Measurements from ENCODE around the gene TTC28.
A peak's percentile ranks its signal among the peaks of the same experiment; 100 is the strongest.

TTC28 gene

GRCh38 chr22:28002181-28002700 lies 677.4 kb downstream of the TTC28 start:
- H3K27me3 Mint-ChIP-seq = no peaks in the 10 kb centered on the region

GRCh38 chr22:28001171-28001835 lies 678.3 kb downstream of the TTC28 start:
- H3K36me3 Mint-ChIP-seq (ENCODE audit: low read depth) = no peaks in the 10 kb centered on the region
- H3K4me1 Mint-ChIP-seq = no peaks in the 10 kb centered on the region
- no peak overlapping the region for H3K27ac Mint-ChIP-seq
- H3K9me3 Mint-ChIP-seq = no peaks in the 10 kb centered on the region
- ATAC-seq (no peak), DNase-seq (no peak)
- H3K4me3 Mint-ChIP-seq = no peak overlapping the region
- no peaks in the 10 kb centered on the region for H3K27me3 Mint-ChIP-seq

More at GRCh38 chr22:28002181-28002700, 677.4 kb downstream of the TTC28 start:
- no peaks in the 10 kb centered on the region for H3K9me3 Mint-ChIP-seq
- no peaks in the 10 kb centered on the region for H3K4me1 Mint-ChIP-seq
- H3K4me3 Mint-ChIP-seq = no peak overlapping the region
- ATAC-seq = no peak
- DNase-seq = no peak
- H3K36me3 Mint-ChIP-seq (ENCODE audit: low read depth) = no peaks in the 10 kb centered on the region
- no peak overlapping the region for H3K27ac Mint-ChIP-seq

GRCh38 chr22:28000361-28000760 lies 679.3 kb downstream of the TTC28 start:
- no peaks in the 10 kb centered on the region for H3K4me1 Mint-ChIP-seq
- ATAC-seq (peak; percentile 11), DNase-seq (no peak)
- no peak overlapping the region for H3K4me3 Mint-ChIP-seq
- no peaks in the 10 kb centered on the region for H3K36me3 Mint-ChIP-seq (ENCODE audit: low read depth)
- H3K27ac Mint-ChIP-seq = no peak overlapping the region
- no peaks in the 10 kb centered on the region for H3K9me3 Mint-ChIP-seq
- no peaks in the 10 kb centered on the region for H3K27me3 Mint-ChIP-seq

GRCh38 chr22:27999876-28000275 lies 679.8 kb downstream of the TTC28 start:
- Mint-ChIP-seq H3K36me3 (ENCODE audit: low read depth) (no peaks in the 10 kb centered on the region), H3K4me1 (no peaks in the 10 kb centered on the region), H3K27ac (no peak overlapping the region), H3K9me3 (no peaks in the 10 kb centered on the region), H3K27me3 (no peaks in the 10 kb centered on the region), H3K4me3 (no peak overlapping the region)
- ATAC-seq = no peak
- DNase-seq = no peak

GRCh38 chr22:27998511-27999410 lies 680.9 kb downstream of the TTC28 start:
- no peak for ATAC-seq
- no peaks in the 10 kb centered on the region for H3K9me3 Mint-ChIP-seq
- no peak overlapping the region for H3K4me3 Mint-ChIP-seq
- H3K27ac Mint-ChIP-seq = no peak overlapping the region
- no peak for DNase-seq
- H3K36me3 Mint-ChIP-seq (ENCODE audit: low read depth) = no peaks in the 10 kb centered on the region
- H3K27me3 Mint-ChIP-seq = no peaks in the 10 kb centered on the region
- no peaks in the 10 kb centered on the region for H3K4me1 Mint-ChIP-seq

- H3K9me3 Mint-ChIP-seq = no peaks in the 10 kb centered on the region
- no peaks in the 10 kb centered on the region for H3K27me3 Mint-ChIP-seq
- DNase-seq (no peak), ATAC-seq (no peak)
- no peaks in the 10 kb centered on the region for H3K36me3 Mint-ChIP-seq (ENCODE audit: low read depth)
- no peak overlapping the region for H3K4me3 Mint-ChIP-seq
- H3K4me1 Mint-ChIP-seq = no peaks in the 10 kb centered on the region
- no peak overlapping the region for H3K27ac Mint-ChIP-seq
Observed at GRCh38 chr22:27997538-27997937, 682.1 kb downstream of the TTC28 start.

- no peak for ATAC-seq
- H3K36me3 Mint-ChIP-seq (ENCODE audit: low read depth) = no peaks in the 10 kb centered on the region
- H3K9me3 Mint-ChIP-seq = no peaks in the 10 kb centered on the region
- no peak overlapping the region for H3K27ac Mint-ChIP-seq
- no peak overlapping the region for H3K4me3 Mint-ChIP-seq
- no peak for DNase-seq
- no peaks in the 10 kb centered on the region for H3K27me3 Mint-ChIP-seq
- no peaks in the 10 kb centered on the region for H3K4me1 Mint-ChIP-seq
Observed at GRCh38 chr22:27996981-27997380, 682.7 kb downstream of the TTC28 start.

- ATAC-seq (no peak), DNase-seq (no peak)
- H3K4me1 Mint-ChIP-seq = no peaks in the 10 kb centered on the region
- no peaks in the 10 kb centered on the region for H3K36me3 Mint-ChIP-seq (ENCODE audit: low read depth)
- no peak overlapping the region for H3K27ac Mint-ChIP-seq
- no peaks in the 10 kb centered on the region for H3K27me3 Mint-ChIP-seq
- H3K4me3 Mint-ChIP-seq = no peak overlapping the region
- H3K9me3 Mint-ChIP-seq = no peaks in the 10 kb centered on the region
Observed at GRCh38 chr22:27996529-27996925, 683.1 kb downstream of the TTC28 start.

GRCh38 chr22:27995801-27996528 lies 683.7 kb downstream of the TTC28 start:
- no peaks in the 10 kb centered on the region for H3K9me3 Mint-ChIP-seq
- ATAC-seq (no peak), DNase-seq (no peak)
- no peaks in the 10 kb centered on the region for H3K36me3 Mint-ChIP-seq (ENCODE audit: low read depth)
- H3K27me3 Mint-ChIP-seq = no peaks in the 10 kb centered on the region
- no peaks in the 10 kb centered on the region for H3K4me1 Mint-ChIP-seq
- H3K4me3 Mint-ChIP-seq = no peak overlapping the region
- no peak overlapping the region for H3K27ac Mint-ChIP-seq

GRCh38 chr22:27994481-27995331 lies 684.9 kb downstream of the TTC28 start:
- H3K27ac Mint-ChIP-seq = no peak overlapping the region
- H3K4me3 Mint-ChIP-seq = no peak overlapping the region
- ATAC-seq (no peak), DNase-seq (no peak)
- no peaks in the 10 kb centered on the region for H3K4me1 Mint-ChIP-seq
- no peaks in the 10 kb centered on the region for H3K27me3 Mint-ChIP-seq
- H3K36me3 Mint-ChIP-seq (ENCODE audit: low read depth) = no peaks in the 10 kb centered on the region
- no peaks in the 10 kb centered on the region for H3K9me3 Mint-ChIP-seq

GRCh38 chr22:27993774-27994350 lies 685.8 kb downstream of the TTC28 start:
- no peak overlapping the region for H3K27ac Mint-ChIP-seq
- H3K4me3 Mint-ChIP-seq = no peak overlapping the region
- no peak for DNase-seq
- no peak for ATAC-seq
- no peaks in the 10 kb centered on the region for H3K4me1 Mint-ChIP-seq
- no peaks in the 10 kb centered on the region for H3K9me3 Mint-ChIP-seq
- H3K36me3 Mint-ChIP-seq (ENCODE audit: low read depth) = no peaks in the 10 kb centered on the region
- no peaks in the 10 kb centered on the region for H3K27me3 Mint-ChIP-seq

GRCh38 chr22:27993201-27993635 lies 686.4 kb downstream of the TTC28 start:
- DNase-seq (no peak), ATAC-seq (no peak)
- Mint-ChIP-seq H3K4me1 (no peaks in the 10 kb centered on the region), H3K4me3 (no peak overlapping the region), H3K27me3 (no peaks in the 10 kb centered on the region), H3K27ac (no peak overlapping the region), H3K9me3 (no peaks in the 10 kb centered on the region), H3K36me3 (ENCODE audit: low read depth) (no peaks in the 10 kb centered on the region)

- H3K4me3 Mint-ChIP-seq = no peak overlapping the region
- DNase-seq (no peak), ATAC-seq (no peak)
- H3K9me3 Mint-ChIP-seq = no peaks in the 10 kb centered on the region
- no peaks in the 10 kb centered on the region for H3K27me3 Mint-ChIP-seq
- no peaks in the 10 kb centered on the region for H3K36me3 Mint-ChIP-seq (ENCODE audit: low read depth)
- H3K4me1 Mint-ChIP-seq = peaks cover 3% of the 10 kb centered on the region
- no peak overlapping the region for H3K27ac Mint-ChIP-seq
Observed at GRCh38 chr22:27992294-27993165, 687.1 kb downstream of the TTC28 start.
